Mesenchymal stem cell (in vitro differentiated cells and primary cell): ENCODE results near the gene PDHB.

ENCODE experiments used
- DNase-seq: peaks from one replicate; pipeline ENCODE4 v3.0.0-alpha.2; 2013
- H2AFZ ChIP-seq: one replicate; pipeline ENCODE4 v1.6.1; 2013; ENCODE audit warnings: low read depth, mild to moderate bottlenecking, control low read depth, inconsistent platforms, low read length, moderate library complexity
- H2AK5ac ChIP-seq: 2 replicates; pipeline ENCODE4 v1.6.1; 2013; ENCODE audit warnings: low read length, moderate library complexity, mild to moderate bottlenecking, inconsistent platforms; ENCODE audit not compliant: severe bottlenecking
- H2BK120ac ChIP-seq: one replicate; pipeline ENCODE4 v1.6.1; 2013; ENCODE audit warnings: low read depth, mild to moderate bottlenecking, inconsistent platforms, low read length, moderate library complexity
- H2BK12ac ChIP-seq, 2 experiments: one replicate each; pipeline ENCODE4 v1.6.1; 2013; ENCODE audit warnings: inconsistent platforms in 2 of 2, low read length in 2 of 2, mild to moderate bottlenecking in 2 of 2, moderate library complexity in 2 of 2, control low read depth in 1 of 2
- H2BK15ac ChIP-seq: one replicate; pipeline ENCODE4 v1.6.1; 2013; ENCODE audit warnings: mild to moderate bottlenecking, low read depth, inconsistent platforms; ENCODE audit not compliant: poor library complexity, severe bottlenecking
- H2BK5ac ChIP-seq: 2 replicates; pipeline ENCODE4 v1.6.1; 2013; ENCODE audit warnings: low read depth, mild to moderate bottlenecking, low read length, control low read depth, inconsistent platforms; ENCODE audit not compliant: poor library complexity, severe bottlenecking
- H3K14ac ChIP-seq, 2 experiments: one replicate each; pipeline ENCODE4 v1.6.1; 2013; ENCODE audit warnings: inconsistent platforms in 2 of 2, low read length in 2 of 2, control low read depth in 1 of 2, mild to moderate bottlenecking in 1 of 2, moderate library complexity in 1 of 2
- H3K18ac ChIP-seq, 2 experiments: one replicate each; pipeline ENCODE4 v1.6.1; 2013; ENCODE audit warnings: inconsistent platforms in 2 of 2, low read length in 2 of 2, control low read depth in 1 of 2, low read depth in 1 of 2, mild to moderate bottlenecking in 1 of 2
- H3K23ac ChIP-seq, 2 experiments: one replicate each; pipeline ENCODE4 v1.6.1; 2013; ENCODE audit warnings: inconsistent platforms in 2 of 2, low read length in 2 of 2, mild to moderate bottlenecking in 2 of 2, moderate library complexity in 2 of 2, control low read depth in 1 of 2
- H3K27ac ChIP-seq: 2 replicates; pipeline ENCODE4 v1.5.1; 2013; ENCODE audit warnings: mild to moderate bottlenecking, moderate library complexity, low read length, control low read depth, inconsistent platforms; ENCODE audit not compliant: poor library complexity, severe bottlenecking
- H3K27me3 ChIP-seq, 2 experiments: 2 replicates each; pipeline versions ENCODE4 v1.6.1 to v1.7.0; 2013; ENCODE audit warnings: low read length in 2 of 2, mild to moderate bottlenecking in 2 of 2, moderate library complexity in 2 of 2, control low read depth in 1 of 2, inconsistent platforms in 1 of 2; ENCODE audit not compliant: control insufficient read depth in 1 of 2, insufficient read depth in 1 of 2
- H3K36me3 ChIP-seq, 2 experiments: 2 replicates each; pipeline versions ENCODE4 v1.6.1 to v1.7.0; 2013; ENCODE audit warnings: low read length in 2 of 2, control low read depth in 1 of 2, inconsistent platforms in 1 of 2, low read depth in 1 of 2, mild to moderate bottlenecking in 1 of 2; ENCODE audit not compliant: insufficient read depth in 2 of 2, control insufficient read depth in 1 of 2
- H3K4ac ChIP-seq, 2 experiments: one replicate each; pipeline ENCODE4 v1.6.1; 2013; ENCODE audit warnings: inconsistent platforms in 2 of 2, low read length in 2 of 2, mild to moderate bottlenecking in 2 of 2, moderate library complexity in 2 of 2, control low read depth in 1 of 2, low read depth in 1 of 2
- H3K4me1 ChIP-seq: 2 replicates; pipeline ENCODE4 v1.6.1; 2013; ENCODE audit warnings: low read depth, low read length, control low read depth; ENCODE audit not compliant: control insufficient read depth, insufficient read depth
- H3K4me2 ChIP-seq: 2 replicates; pipeline ENCODE4 v1.6.1; 2013; ENCODE audit warnings: low read length, mild to moderate bottlenecking, inconsistent platforms; ENCODE audit not compliant: poor library complexity, severe bottlenecking
- H3K4me3 ChIP-seq, 2 experiments: 2 replicates each; pipeline versions ENCODE4 v1.5.1 to v1.7.0; 2013; ENCODE audit warnings: low read length in 2 of 2, mild to moderate bottlenecking in 2 of 2, control low read depth in 1 of 2, low read depth in 1 of 2; ENCODE audit not compliant: insufficient read depth in 1 of 2
- H3K79me1 ChIP-seq: replicated peaks from 2 replicates; pipeline ENCODE4 v1.6.1; 2013; ENCODE audit warnings: mild to moderate bottlenecking, control low read depth, low read length, inconsistent platforms; ENCODE audit not compliant: poor library complexity, severe bottlenecking
- H3K9ac ChIP-seq: 2 replicates; pipeline ENCODE4 v1.7.0; 2013; ENCODE audit warnings: mild to moderate bottlenecking, low read length, moderate library complexity
- H3K9me3 ChIP-seq: 2 replicates; pipeline ENCODE4 v1.7.0; 2013; ENCODE audit warnings: mild to moderate bottlenecking, low read length; ENCODE audit not compliant: control insufficient read depth
- H4K8ac ChIP-seq: one replicate; pipeline ENCODE4 v1.6.1; 2013; ENCODE audit warnings: inconsistent platforms, mild to moderate bottlenecking, low read length, moderate library complexity
- H4K91ac ChIP-seq: one replicate; pipeline ENCODE4 v1.6.1; 2013; ENCODE audit warnings: mild to moderate bottlenecking, low read length, inconsistent platforms
- WGBS: methylation state at CpG from one replicate; pipeline ENCODE4 v1.1.7; 2013; ENCODE audit warnings: mixed read lengths; 5-methylcytosine and 5-hydroxymethylcytosine counted together

The PDHB gene

GRCh38 chr3:58391156-58391865 is 42.3 kb downstream of the PDHB start:
- H3K23ac ChIP-seq, result no peak overlapping the region
- H2BK15ac ChIP-seq, result no peak overlapping the region
- H3K79me1 ChIP-seq, result no peaks in the 10 kb centered on the region
- H2AFZ ChIP-seq, result no peak overlapping the region
- H4K91ac ChIP-seq, result no peak overlapping the region
- H3K4ac ChIP-seq, result no peak overlapping the region
- no peak overlapping the region for H3K4me2 ChIP-seq
- no peak overlapping the region for H2BK12ac ChIP-seq
- peak; percentile 54 for DNase-seq
- no peak overlapping the region for H4K8ac ChIP-seq
- no peak overlapping the region for H3K14ac ChIP-seq
- H3K18ac ChIP-seq, result no peak overlapping the region
- H2BK5ac ChIP-seq, result no peak overlapping the region
- no peak overlapping the region for H2AK5ac ChIP-seq
- H2BK120ac ChIP-seq, result no peak overlapping the region
- H3K4me1 ChIP-seq, result peaks cover 8% of the 10 kb centered on the region
- no peak overlapping the region for H3K4me3 ChIP-seq
- no peaks in the 10 kb centered on the region for H3K27me3 ChIP-seq
- no peak overlapping the region for H3K27ac ChIP-seq
- H3K36me3 ChIP-seq, result peaks cover 0 to 33% of the 10 kb centered on the region in 2 experiments
- H3K9me3 ChIP-seq, result no peaks in the 10 kb centered on the region
- 79% methylated on average over 3 of the region's 3 CpGs for WGBS
- H3K9ac ChIP-seq, result peak overlapping the region; percentile 7

DNA sequence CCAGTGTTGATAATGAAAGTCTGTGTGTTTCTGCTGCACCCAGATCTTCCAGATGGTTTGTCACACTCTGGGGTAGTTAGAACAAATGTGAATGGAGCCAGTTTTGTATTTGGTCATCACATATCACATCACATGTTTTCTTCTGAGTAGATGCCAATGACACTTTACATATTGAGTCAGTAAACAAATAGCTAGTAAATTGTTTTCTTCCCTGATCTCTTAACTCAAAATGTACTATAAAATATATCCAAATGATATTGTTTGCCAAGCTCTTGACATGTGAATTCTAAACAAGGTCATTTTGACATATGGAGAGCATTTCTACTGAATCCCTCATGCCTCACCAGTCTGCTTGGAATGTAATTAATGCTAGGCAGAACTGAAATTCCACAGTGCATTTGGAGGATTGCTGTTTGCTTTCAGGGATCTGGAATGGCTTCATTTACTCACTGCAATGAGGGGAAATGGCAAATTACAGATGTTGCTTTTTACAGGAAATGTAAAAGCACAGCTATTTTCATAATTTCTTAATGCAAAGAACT is 45.0 kb downstream of the PDHB start:
- H3K9ac ChIP-seq, result peak overlapping the region; percentile 56
- DNase-seq, result peak; percentile 77
- no peak overlapping the region for H2AFZ ChIP-seq
- H2AK5ac ChIP-seq, result no peak overlapping the region
- H2BK120ac ChIP-seq, result no peak overlapping the region
- peaks cover 12% of the 10 kb centered on the region for H3K4me1 ChIP-seq
- peaks cover 3 to 15% of the 10 kb centered on the region in 2 experiments for H3K36me3 ChIP-seq
- H3K4ac ChIP-seq, result no peak overlapping the region
- no peak overlapping the region for H3K18ac ChIP-seq
- no peak overlapping the region for H2BK5ac ChIP-seq
- no peak overlapping the region for H2BK12ac ChIP-seq
- H4K8ac ChIP-seq, result no peak overlapping the region
- H4K91ac ChIP-seq, result no peak overlapping the region
- no peak overlapping the region for H3K27ac ChIP-seq
- H2BK15ac ChIP-seq, result no peak overlapping the region
- H3K4me3 ChIP-seq, result peak overlapping the region in 1 of 2 experiments; percentile 12
- no peaks in the 10 kb centered on the region for H3K9me3 ChIP-seq
- H3K27me3 ChIP-seq, result peaks cover 0 to 3% of the 10 kb centered on the region in 2 experiments
- no peak overlapping the region for H3K4me2 ChIP-seq
- no peak overlapping the region for H3K14ac ChIP-seq
- H3K79me1 ChIP-seq, result peaks cover 4% of the 10 kb centered on the region
- no peak overlapping the region for H3K23ac ChIP-seq

DNA sequence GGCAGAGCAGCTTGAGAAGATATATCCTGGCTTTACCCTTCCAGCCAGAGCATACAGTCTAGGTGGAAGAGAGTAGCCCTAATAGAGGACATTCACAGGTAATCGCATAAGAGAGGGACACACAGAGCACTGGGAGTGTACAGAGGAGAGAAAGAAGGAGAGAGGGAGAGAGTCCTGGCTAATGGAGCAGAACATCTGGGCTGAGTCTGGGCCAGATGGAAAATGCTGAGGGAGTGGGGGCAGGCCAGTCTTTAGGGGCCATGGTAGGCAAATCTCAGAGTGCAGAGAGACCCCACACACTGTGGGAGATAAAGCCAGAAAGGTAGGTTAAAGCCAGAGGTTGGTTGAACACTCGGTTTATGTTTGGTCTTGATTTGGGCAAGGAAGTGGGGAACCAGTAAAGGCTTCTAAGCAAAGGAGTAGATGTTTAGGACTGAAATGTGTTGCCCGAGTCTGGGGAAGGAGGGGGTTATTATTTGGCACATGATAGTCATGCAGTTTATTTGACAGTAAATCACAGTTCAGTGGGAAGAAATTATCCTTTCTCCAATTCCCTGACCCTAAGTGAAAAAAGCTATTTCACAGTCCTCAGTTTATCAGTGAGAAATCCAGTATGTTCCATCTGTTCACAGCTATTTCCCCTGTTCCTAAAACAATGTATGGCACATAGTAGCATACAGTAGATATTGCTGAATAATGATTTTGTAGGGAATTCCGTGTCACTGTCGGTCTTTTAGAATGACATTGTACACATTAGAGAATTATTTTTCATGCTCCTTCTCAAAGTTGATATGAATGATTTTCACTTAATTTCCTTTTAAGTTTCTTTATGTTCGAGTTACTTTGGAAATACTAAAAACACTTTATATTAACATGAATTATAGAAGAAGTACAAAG is 45.7 kb downstream of the PDHB start:
- Histone ChIP-seq H3K14ac (no peak overlapping the region), H4K91ac (peak overlapping the region; percentile 96), H3K36me3 (peaks cover 3 to 15% of the 10 kb centered on the region in 2 experiments), H3K79me1 (peaks cover 4% of the 10 kb centered on the region), H2BK12ac (peak overlapping the region; percentile 91 to 93), H4K8ac (peak overlapping the region; percentile 33), H3K9me3 (no peaks in the 10 kb centered on the region), H3K27me3 (peaks cover 0 to 3% of the 10 kb centered on the region in 2 experiments), H2AK5ac (peak overlapping the region; percentile 74), H2BK5ac (peak overlapping the region; percentile 3), H3K9ac (peak overlapping the region; percentile 56), H3K18ac (peak overlapping the region; percentile 92 to 96), H3K4me3 (peak overlapping the region in 1 of 2 experiments; percentile 12), H2BK120ac (peak overlapping the region; percentile 54), H2BK15ac (peak overlapping the region; percentile 98), H3K4me2 (no peak overlapping the region), H3K4me1 (peaks cover 12% of the 10 kb centered on the region), H3K27ac (peak overlapping the region; percentile 8), H2AFZ (no peak overlapping the region), H3K4ac (peak overlapping the region; percentile 82 to 94), H3K23ac (peak overlapping the region in 1 of 2 experiments; percentile 94)
- DNase-seq, result peak; percentile 14
- 97% methylated on average over 3 of the region's 6 CpGs for WGBS
